ENCODE measurements around the gene ZC2HC1B. TPM values are rescaled to one million over a fixed set of nuclear protein-coding genes. Genes with fewer than 3 reads are reported as not detected.

The ZC2HC1B gene
- total RNA-seq, 3 donors from 2014 or later (not counting 1 experiment from before 2014, with no cell fraction given), result not detected

- Histone ChIP-seq H3K27ac (ENCODE audit: low read length) (no peak overlapping the region), H3K4me3 (ENCODE audit: low read length) (no peak overlapping the region), H3K9me3 (ENCODE audit: control insufficient read depth, insufficient read depth, low read length) (no peaks in the 10 kb centered on the region), H3K36me3 (ENCODE audit: control insufficient read depth, insufficient read depth, low read length) (no peaks in the 10 kb centered on the region), H3K4me1 (ENCODE audit: control insufficient read depth, insufficient read depth, low read length) (no peaks in the 10 kb centered on the region), H3K27me3 (ENCODE audit: control insufficient read depth, insufficient read depth, low read length) (peaks cover 2% of the 10 kb centered on the region)
- no CpG with 5 or more reads among the region's 1 CpG for WGBS (ENCODE audit: insufficient coverage)
- no peak for DNase-seq
- Mint-ChIP-seq H3K4me1 (no peaks in the 10 kb centered on the region), H3K4me3 (no peak overlapping the region), H3K36me3 (peaks cover 12% of the 10 kb centered on the region), H3K27ac (no peak overlapping the region), H3K9me3 (peaks cover 0 to 3% of the 10 kb centered on the region in 2 donors), H3K27me3 (ENCODE audit: low read depth in 2 of 2) (peaks cover 8 to 27% of the 10 kb centered on the region in 2 donors)
- no peak for ATAC-seq
- intact Hi-C loops (cut with micrococcal nuclease), result no loop called here
- no peak for TF ChIP-seq CTCF (IDR thresholded peaks at IDR 0.05)
Observed at GRCh38 chr6:143928853-143929252, 64.6 kb downstream of the ZC2HC1B start.

- Mint-ChIP-seq H3K27ac (no peak overlapping the region), H3K9me3 (peaks cover 0 to 3% of the 10 kb centered on the region in 2 donors), H3K4me1 (no peaks in the 10 kb centered on the region), H3K27me3 (ENCODE audit: low read depth in 2 of 2) (peaks cover 8 to 27% of the 10 kb centered on the region in 2 donors), H3K4me3 (no peak overlapping the region), H3K36me3 (peaks cover 12% of the 10 kb centered on the region)
- intact Hi-C loops (cut with micrococcal nuclease), result no loop called here
- no peak overlapping the region for H3K27ac ChIP-seq (ENCODE audit: low read length)
- TF ChIP-seq CTCF (IDR thresholded peaks at IDR 0.05), result no peak
- H3K4me3 ChIP-seq (ENCODE audit: low read length), result no peak overlapping the region
- ATAC-seq (no peak), DNase-seq (no peak)
- no peaks in the 10 kb centered on the region for H3K36me3 ChIP-seq (ENCODE audit: control insufficient read depth, insufficient read depth, low read length)
- peaks cover 2% of the 10 kb centered on the region for H3K27me3 ChIP-seq (ENCODE audit: control insufficient read depth, insufficient read depth, low read length)
- H3K4me1 ChIP-seq (ENCODE audit: control insufficient read depth, insufficient read depth, low read length), result no peaks in the 10 kb centered on the region
- H3K9me3 ChIP-seq (ENCODE audit: control insufficient read depth, insufficient read depth, low read length), result no peaks in the 10 kb centered on the region
Observed at GRCh38 chr6:143929975-143930374, 65.7 kb downstream of the ZC2HC1B start.

- H3K9me3 ChIP-seq (ENCODE audit: control insufficient read depth, insufficient read depth, low read length), result no peaks in the 10 kb centered on the region
- H3K4me3 Mint-ChIP-seq, result no peak overlapping the region
- no peak for ATAC-seq
- H3K36me3 Mint-ChIP-seq, result peaks cover 12% of the 10 kb centered on the region
- peaks cover 4 to 27% of the 10 kb centered on the region in 2 donors for H3K27me3 Mint-ChIP-seq (ENCODE audit: low read depth in 2 of 2)
- no peak overlapping the region for H3K27ac ChIP-seq (ENCODE audit: low read length)
- no peak overlapping the region for H3K27ac Mint-ChIP-seq
- peaks cover 2% of the 10 kb centered on the region for H3K27me3 ChIP-seq (ENCODE audit: control insufficient read depth, insufficient read depth, low read length)
- 93% methylated on average over 1 of the region's 1 CpG for WGBS (ENCODE audit: insufficient coverage)
- H3K9me3 Mint-ChIP-seq, result peaks cover 0 to 3% of the 10 kb centered on the region in 2 donors
- no peak for TF ChIP-seq CTCF (IDR thresholded peaks at IDR 0.05)
- no peaks in the 10 kb centered on the region for H3K36me3 ChIP-seq (ENCODE audit: control insufficient read depth, insufficient read depth, low read length)
- no peaks in the 10 kb centered on the region for H3K4me1 Mint-ChIP-seq
- H3K4me3 ChIP-seq (ENCODE audit: low read length), result no peak overlapping the region
- no peak for DNase-seq
- H3K4me1 ChIP-seq (ENCODE audit: control insufficient read depth, insufficient read depth, low read length), result no peaks in the 10 kb centered on the region
- intact Hi-C loops (cut with micrococcal nuclease), result no loop called here
Observed at GRCh38 chr6:143934331-143934730, 70.1 kb downstream of the ZC2HC1B start.

- no peaks in the 10 kb centered on the region for H3K36me3 ChIP-seq (ENCODE audit: control insufficient read depth, insufficient read depth, low read length)
- ATAC-seq, result no peak
- H3K27ac ChIP-seq (ENCODE audit: low read length), result no peak overlapping the region
- H3K36me3 Mint-ChIP-seq, result peaks cover 12% of the 10 kb centered on the region
- no peaks in the 10 kb centered on the region for H3K4me1 ChIP-seq (ENCODE audit: control insufficient read depth, insufficient read depth, low read length)
- H3K9me3 Mint-ChIP-seq, result peaks cover 0 to 3% of the 10 kb centered on the region in 2 donors
- H3K27me3 ChIP-seq (ENCODE audit: control insufficient read depth, insufficient read depth, low read length), result peaks cover 2% of the 10 kb centered on the region
- no peak for DNase-seq
- TF ChIP-seq CTCF (IDR thresholded peaks at IDR 0.05), result no peak
- no peak overlapping the region for H3K27ac Mint-ChIP-seq
- peaks cover 0 to 1% of the 10 kb centered on the region in 2 donors for H3K4me1 Mint-ChIP-seq
- H3K4me3 Mint-ChIP-seq, result no peak overlapping the region
- no peak overlapping the region for H3K4me3 ChIP-seq (ENCODE audit: low read length)
- intact Hi-C loops (cut with micrococcal nuclease), result no loop called here
- H3K9me3 ChIP-seq (ENCODE audit: control insufficient read depth, insufficient read depth, low read length), result no peaks in the 10 kb centered on the region
- WGBS (ENCODE audit: insufficient coverage), result 93% methylated on average over 4 of the region's 4 CpGs
- H3K27me3 Mint-ChIP-seq (ENCODE audit: low read depth in 2 of 2), result peaks cover 2 to 24% of the 10 kb centered on the region in 2 donors
Observed at GRCh38 chr6:143934867-143935266, 70.6 kb downstream of the ZC2HC1B start.

Data from natural killer cell (primary cell).